Vagina (tissue), 2 donors: ENCODE measurements around the gene APBA1. TPM values are rescaled to one million over a fixed set of nuclear protein-coding genes. Genes with fewer than 3 reads are reported as not detected.

Experiments
- DNase-seq, 2 donors: peaks; one replicate each; pipeline ENCODE4 v3.0.0-alpha.2; 2017; ENCODE audit errors: extremely low spot score in 2 of 2
- H3K27ac ChIP-seq: fragments of 200-600 bp; sonication (generic); one replicate; pipeline ENCODE4 v1.5.1; 2019
- H3K27me3 ChIP-seq: fragments of 200-600 bp; sonication (generic); one replicate; pipeline ENCODE4 v1.5.1; 2019
- H3K36me3 ChIP-seq, 2 donors: fragments of 200-600 bp; sonication (generic); one replicate each; pipeline ENCODE4 v1.5.1; 2017 to 2019
- H3K4me1 ChIP-seq: fragments of 200-600 bp; sonication (generic); one replicate; pipeline ENCODE4 v1.5.1; 2019
- H3K4me3 ChIP-seq, 2 donors: fragments of 200-600 bp; sonication (generic); 1 replicate in 1 of 2; 2 replicates in 1 of 2; pipeline ENCODE4 v1.5.1; 2016 to 2019
- H3K9me3 ChIP-seq: fragments of 200-600 bp; sonication (generic); one replicate; pipeline ENCODE4 v1.5.1; 2019
- CTCF ChIP-seq, 3 experiments: fragments of 450-650 bp in 2 of 3; fragments of 200-600 bp in 1 of 3; sonication (generic) in 1 of 3; IDR thresholded peaks; one replicate each; pipeline ENCODE4 v1.5.1; 2017 to 2019; ENCODE audit warnings: antibody characterized with exemption in 3 of 3, mild to moderate bottlenecking in 2 of 3, moderate library complexity in 2 of 3
- POLR2A ChIP-seq, 2 donors: fragments of 450-650 bp; IDR thresholded peaks; one replicate each; pipeline ENCODE4 v1.6.1; 2017; ENCODE audit warnings: antibody characterized with exemption in 2 of 2, mild to moderate bottlenecking in 2 of 2, moderate library complexity in 2 of 2
- POLR2AphosphoS5 ChIP-seq, 2 donors: sonication (generic); formaldehyde crosslinking; IDR thresholded peaks; one replicate each; pipeline ENCODE4 v1.9.0; 2017; ENCODE audit warnings: antibody characterized with exemption in 2 of 2, mild to moderate bottlenecking in 2 of 2, low read depth in 1 of 2; ENCODE audit not compliant: insufficient read depth in 1 of 2
- intact Hi-C: fragments of 100-400 bp; cut with DNase I; formaldehyde crosslinking; loops from one replicate; pipeline ENCODE4 v1.15.1; 2023
- total RNA-seq: library from RNA; depleted of rRNA; stranded (reverse); fragments of >200 nt; gene quantifications from one replicate; pipeline ENCODE4 v1.2.3, GENCODE V29; 2016

Gene APBA1
- total RNA-seq, 1 donor from 2014 or later: 13.3 TPM

- Histone ChIP-seq H3K27me3 (no peaks in the 10 kb centered on the region), H3K36me3 (peaks cover 0 to 15% of the 10 kb centered on the region in 2 donors), H3K9me3 (no peaks in the 10 kb centered on the region), H3K27ac (no peak overlapping the region), H3K4me1 (no peaks in the 10 kb centered on the region), H3K4me3 (no peak overlapping the region)
- DNase-seq: no peak
- intact Hi-C loops: no loop called here
- TF ChIP-seq CTCF (IDR thresholded peaks at IDR 0.05) (no peak), POLR2AphosphoS5 (IDR thresholded peaks at IDR 0.05; ENCODE audit: insufficient read depth in 1 of 2, low read depth in 1 of 2) (no peak), POLR2A (IDR thresholded peaks at IDR 0.05) (no peak)
Observed at GRCh38 chr9:69452110-69452782, 219.9 kb downstream of the APBA1 start.

- Histone ChIP-seq H3K27me3 (no peaks in the 10 kb centered on the region), H3K4me1 (no peaks in the 10 kb centered on the region), H3K9me3 (no peaks in the 10 kb centered on the region), H3K27ac (no peak overlapping the region), H3K4me3 (no peak overlapping the region), H3K36me3 (peaks cover 0 to 7% of the 10 kb centered on the region in 2 donors)
- intact Hi-C loops: no loop called here
- DNase-seq: no peak
- TF ChIP-seq POLR2A (IDR thresholded peaks at IDR 0.05) (no peak), CTCF (IDR thresholded peaks at IDR 0.05) (no peak), POLR2AphosphoS5 (IDR thresholded peaks at IDR 0.05; ENCODE audit: insufficient read depth in 1 of 2, low read depth in 1 of 2) (no peak)
Observed at GRCh38 chr9:69446496-69446895, 225.7 kb downstream of the APBA1 start.

- no peaks in the 10 kb centered on the region for H3K9me3 ChIP-seq
- H3K4me1 ChIP-seq: no peaks in the 10 kb centered on the region
- peaks cover 0 to 12% of the 10 kb centered on the region in 2 donors for H3K36me3 ChIP-seq
- DNase-seq: no peak
- H3K27me3 ChIP-seq: no peaks in the 10 kb centered on the region
- no peak overlapping the region for H3K4me3 ChIP-seq
- TF ChIP-seq CTCF (IDR thresholded peaks at IDR 0.05): no peak
- no peak for TF ChIP-seq POLR2AphosphoS5 (IDR thresholded peaks at IDR 0.05; ENCODE audit: insufficient read depth in 1 of 2, low read depth in 1 of 2)
- no peak for TF ChIP-seq POLR2A (IDR thresholded peaks at IDR 0.05)
- H3K27ac ChIP-seq: no peak overlapping the region
- intact Hi-C loops: no loop called here
Observed at GRCh38 chr9:69445251-69445650, 226.9 kb downstream of the APBA1 start.

GRCh38 chr9:69444791-69445190 lies 227.4 kb downstream of the APBA1 start:
- intact Hi-C loops: no loop called here
- H3K27me3 ChIP-seq: no peaks in the 10 kb centered on the region
- no peak overlapping the region for H3K27ac ChIP-seq
- no peak for DNase-seq
- peaks cover 0 to 12% of the 10 kb centered on the region in 2 donors for H3K36me3 ChIP-seq
- no peaks in the 10 kb centered on the region for H3K9me3 ChIP-seq
- H3K4me3 ChIP-seq: no peak overlapping the region
- TF ChIP-seq CTCF (IDR thresholded peaks at IDR 0.05): no peak
- TF ChIP-seq POLR2A (IDR thresholded peaks at IDR 0.05): no peak
- no peak for TF ChIP-seq POLR2AphosphoS5 (IDR thresholded peaks at IDR 0.05; ENCODE audit: insufficient read depth in 1 of 2, low read depth in 1 of 2)
- H3K4me1 ChIP-seq: no peaks in the 10 kb centered on the region

GRCh38 chr9:69444021-69444420 lies 228.2 kb downstream of the APBA1 start:
- intact Hi-C loops: no loop called here
- no peak for DNase-seq
- TF ChIP-seq POLR2AphosphoS5 (IDR thresholded peaks at IDR 0.05; ENCODE audit: insufficient read depth in 1 of 2, low read depth in 1 of 2): no peak
- no peak for TF ChIP-seq CTCF (IDR thresholded peaks at IDR 0.05)
- TF ChIP-seq POLR2A (IDR thresholded peaks at IDR 0.05): no peak
- Histone ChIP-seq H3K36me3 (peaks cover 0 to 10% of the 10 kb centered on the region in 2 donors), H3K4me1 (no peaks in the 10 kb centered on the region), H3K27ac (no peak overlapping the region), H3K9me3 (no peaks in the 10 kb centered on the region), H3K27me3 (no peaks in the 10 kb centered on the region), H3K4me3 (no peak overlapping the region)
